GM18858 (cell line): ENCODE measurements around the gene SAMD4A.
A peak's percentile ranks its signal among the peaks of the same experiment; 100 is the strongest.

Source experiments
- ATAC-seq: cut with Tn5 transposase; IDR thresholded peaks from one replicate; pipeline ENCODE4 v1.9.1; 2021; ENCODE audit not compliant: unreplicated experiment

SAMD4A gene, protein sequence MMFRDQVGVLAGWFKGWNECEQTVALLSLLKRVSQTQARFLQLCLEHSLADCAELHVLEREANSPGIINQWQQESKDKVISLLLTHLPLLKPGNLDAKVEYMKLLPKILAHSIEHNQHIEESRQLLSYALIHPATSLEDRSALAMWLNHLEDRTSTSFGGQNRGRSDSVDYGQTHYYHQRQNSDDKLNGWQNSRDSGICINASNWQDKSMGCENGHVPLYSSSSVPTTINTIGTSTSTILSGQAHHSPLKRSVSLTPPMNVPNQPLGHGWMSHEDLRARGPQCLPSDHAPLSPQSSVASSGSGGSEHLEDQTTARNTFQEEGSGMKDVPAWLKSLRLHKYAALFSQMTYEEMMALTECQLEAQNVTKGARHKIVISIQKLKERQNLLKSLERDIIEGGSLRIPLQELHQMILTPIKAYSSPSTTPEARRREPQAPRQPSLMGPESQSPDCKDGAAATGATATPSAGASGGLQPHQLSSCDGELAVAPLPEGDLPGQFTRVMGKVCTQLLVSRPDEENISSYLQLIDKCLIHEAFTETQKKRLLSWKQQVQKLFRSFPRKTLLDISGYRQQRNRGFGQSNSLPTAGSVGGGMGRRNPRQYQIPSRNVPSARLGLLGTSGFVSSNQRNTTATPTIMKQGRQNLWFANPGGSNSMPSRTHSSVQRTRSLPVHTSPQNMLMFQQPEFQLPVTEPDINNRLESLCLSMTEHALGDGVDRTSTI

DNA sequence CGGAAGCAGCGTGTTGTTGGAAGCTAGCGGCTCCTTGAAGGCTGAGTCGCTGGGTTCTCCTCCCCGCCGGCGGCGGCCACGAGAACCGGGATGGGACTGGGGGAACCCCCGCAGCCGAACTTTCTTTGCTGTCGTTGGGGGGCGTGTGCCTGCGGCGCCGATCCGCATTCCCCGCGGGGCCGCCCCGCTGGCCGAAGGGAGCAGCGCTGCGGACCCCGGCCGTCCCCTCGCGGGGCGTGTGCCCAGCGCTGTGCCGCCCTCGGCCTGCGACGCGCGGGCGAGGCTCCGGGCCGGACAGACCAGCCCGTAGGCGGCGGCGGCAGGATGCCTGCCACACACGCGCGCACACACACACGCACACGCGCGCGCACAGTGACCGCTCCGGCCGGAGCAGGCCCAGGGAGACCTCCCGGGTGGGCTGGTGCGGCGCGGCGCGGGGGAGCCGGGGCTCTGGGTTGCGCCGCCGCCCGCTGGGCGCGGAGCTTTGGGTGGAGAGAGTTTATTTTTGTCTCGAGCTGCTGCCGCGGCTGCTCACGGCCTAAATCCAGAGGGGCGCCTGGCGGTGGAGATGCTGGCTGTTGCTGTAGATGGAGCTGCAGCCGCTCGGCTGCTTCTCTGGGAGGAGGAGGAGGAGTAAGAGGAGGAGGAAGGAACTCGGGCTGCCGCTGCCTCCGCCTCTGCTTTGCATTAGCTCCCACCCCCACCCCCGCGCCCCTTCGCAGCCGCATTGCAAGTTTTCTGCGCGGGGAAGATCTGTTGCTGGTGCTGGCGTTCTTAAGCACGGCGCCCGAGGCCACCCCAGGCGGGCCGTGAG lies at the start of gene SAMD4A:
Gene SAMD4A (plus strand): TSS at position 719 of the 814 bp plus-strand sequence. CDS start 789 bp downstream, outside the sequence.
- ATAC-seq: peak; percentile 30

DNA sequence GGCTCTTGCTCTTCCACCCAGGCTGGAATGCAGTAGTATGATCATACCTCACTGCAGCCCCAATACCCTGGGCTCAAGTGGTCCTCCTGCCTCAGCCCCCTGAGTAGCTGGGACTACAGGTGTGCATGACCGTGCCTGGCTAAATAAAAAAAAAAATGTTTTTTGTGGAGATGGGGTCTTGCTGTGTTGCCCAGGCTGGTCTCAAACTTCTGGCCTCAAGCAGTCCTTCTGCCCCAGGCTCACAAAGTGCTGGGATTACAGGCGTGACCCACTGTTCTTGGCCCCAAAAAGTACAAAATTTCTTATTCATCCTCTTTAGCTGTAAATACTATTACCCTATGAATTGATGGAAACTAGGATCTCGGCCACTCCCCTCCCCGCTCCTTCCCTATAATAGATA lies 42.5 kb upstream of the SAMD4A start:
- ATAC-seq: no peak

DNA sequence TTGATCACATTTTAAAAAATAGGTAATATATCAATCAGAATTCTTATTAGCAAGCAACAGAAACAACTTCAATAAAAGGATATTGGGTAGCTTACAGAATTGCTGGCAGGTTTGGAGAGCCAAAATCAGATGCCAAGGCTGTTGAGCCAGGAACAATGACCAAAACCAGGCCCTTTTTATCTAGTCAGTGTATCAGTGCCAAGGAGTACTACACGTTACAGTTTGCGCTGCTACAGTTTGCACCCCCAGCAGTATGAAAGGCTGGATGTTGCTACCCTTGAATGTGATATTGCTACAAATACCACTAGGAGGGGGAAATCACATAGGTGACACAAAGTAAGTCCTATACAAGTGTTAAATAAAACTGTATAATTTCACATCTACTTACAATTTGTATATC lies 38.0 kb upstream of the SAMD4A start:
- no peak for ATAC-seq

DNA sequence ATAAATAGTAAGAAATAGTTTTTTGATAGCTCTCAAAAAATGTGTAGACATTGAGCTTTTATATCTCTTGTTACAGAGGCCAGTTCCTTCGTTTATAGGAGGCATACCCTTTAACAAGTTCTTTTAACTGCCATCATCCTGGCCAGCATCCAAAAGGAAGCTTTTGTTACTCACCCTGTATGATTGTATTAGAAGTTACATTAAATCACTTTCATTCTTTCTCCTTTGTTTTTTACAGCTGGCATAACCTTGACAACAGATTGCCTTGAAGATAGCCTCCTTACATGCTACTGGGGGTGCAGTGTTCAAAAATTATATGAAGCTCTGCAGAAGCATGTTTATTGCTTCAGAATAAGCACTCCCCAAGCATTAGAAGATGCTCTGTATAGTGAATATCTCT lies 37.1 kb upstream of the SAMD4A start:
- ATAC-seq: no peak

DNA sequence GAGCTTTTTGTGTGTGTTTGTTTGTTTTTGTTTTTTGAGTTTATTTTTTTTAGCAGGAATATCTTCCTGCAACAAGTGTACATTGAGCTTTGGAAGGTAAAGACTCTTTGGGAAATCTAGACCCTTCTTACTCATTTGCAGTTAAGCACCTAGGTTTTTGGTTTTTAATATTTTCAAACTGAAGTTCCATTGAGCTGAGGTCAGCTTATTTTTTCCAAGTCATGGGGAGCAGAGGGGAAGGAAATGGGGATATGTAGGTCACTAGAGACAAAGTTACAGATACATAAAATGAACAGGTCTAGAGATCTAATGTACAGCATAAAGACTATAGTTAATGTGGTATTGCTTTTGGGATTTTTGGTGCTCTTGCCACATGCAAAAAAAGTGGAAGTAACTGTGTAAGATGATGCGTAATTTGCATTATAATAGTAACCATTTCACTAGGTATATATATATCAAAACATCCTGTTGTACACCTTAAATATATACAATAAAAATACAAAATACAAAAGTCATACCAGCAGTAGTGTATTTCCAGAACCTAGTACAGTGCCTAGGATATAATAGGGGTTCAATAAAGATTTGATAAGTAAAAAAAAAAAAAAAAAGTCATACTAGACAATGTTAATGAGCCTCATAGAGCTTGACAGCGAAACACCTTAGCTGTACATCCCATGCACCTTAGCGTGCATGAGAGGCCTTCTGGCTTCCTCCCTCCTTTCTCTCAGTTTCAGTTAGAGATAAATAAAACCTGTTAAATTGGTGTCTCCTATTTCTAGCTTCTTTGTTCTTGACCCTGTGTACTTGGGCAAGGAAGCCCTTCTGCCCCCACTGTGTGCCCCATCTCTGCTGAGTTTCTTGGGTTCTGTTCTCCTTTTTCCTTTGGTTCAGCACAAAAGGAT lies 34.6 kb upstream of the SAMD4A start:
- peak; percentile 94 for ATAC-seq

DNA sequence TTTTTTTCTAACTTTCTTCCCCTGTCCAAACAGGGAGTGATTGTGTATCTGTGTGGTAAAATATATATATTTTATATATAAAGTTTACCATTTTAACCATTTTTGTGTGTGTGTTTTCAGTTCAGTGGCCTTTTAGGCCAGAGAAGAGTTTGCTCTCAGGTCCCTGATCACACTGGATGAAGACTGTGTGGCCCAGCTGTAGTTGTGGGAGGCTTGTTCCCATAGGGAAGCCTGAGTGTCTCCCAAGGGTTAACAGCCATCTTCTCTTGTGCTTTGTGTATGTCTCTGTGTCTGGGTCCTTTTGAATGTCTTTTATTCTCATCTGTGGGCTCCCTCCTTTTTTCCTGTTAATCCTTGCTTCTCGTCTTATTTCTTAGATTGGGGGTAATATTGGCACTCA lies 33.8 kb upstream of the SAMD4A start:
- no peak for ATAC-seq

DNA sequence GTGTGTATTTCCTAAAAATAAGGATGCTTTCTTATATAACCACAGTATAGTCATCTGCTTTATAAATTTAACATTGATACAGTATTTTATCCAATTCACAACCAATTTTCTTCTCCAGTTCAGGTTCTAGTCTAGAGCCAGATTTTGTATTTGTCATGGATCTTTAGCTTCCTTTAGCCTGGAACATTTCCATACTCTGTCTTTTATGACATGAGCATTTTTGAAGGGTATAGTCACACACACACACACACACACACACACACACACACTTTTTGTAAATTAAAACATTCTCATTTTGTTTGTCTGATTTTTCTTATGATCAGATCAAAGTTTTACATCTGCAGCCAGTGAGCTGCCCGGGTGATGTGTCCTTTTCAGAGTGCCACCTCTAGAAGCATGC lies 31.8 kb upstream of the SAMD4A start:
- no peak for ATAC-seq

DNA sequence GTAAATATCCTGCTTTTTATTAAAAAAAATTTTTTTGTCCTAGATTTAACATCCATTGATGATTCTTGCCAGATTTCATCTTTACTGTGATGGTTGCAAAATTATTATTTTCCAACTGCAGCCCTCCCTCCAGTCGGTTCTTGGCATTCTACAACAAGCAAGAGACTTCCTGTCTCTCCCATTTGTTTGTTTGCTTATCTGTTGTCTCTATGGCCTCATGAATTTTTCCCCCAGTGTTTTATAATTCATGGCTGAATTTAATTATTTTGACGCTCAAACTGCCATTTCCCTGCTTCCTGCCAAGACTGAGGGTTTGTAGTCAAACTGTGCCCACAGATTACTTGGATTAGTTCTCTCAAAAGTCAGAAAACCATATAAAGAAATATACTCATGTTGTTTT lies 31.3 kb upstream of the SAMD4A start:
- ATAC-seq: no peak

DNA sequence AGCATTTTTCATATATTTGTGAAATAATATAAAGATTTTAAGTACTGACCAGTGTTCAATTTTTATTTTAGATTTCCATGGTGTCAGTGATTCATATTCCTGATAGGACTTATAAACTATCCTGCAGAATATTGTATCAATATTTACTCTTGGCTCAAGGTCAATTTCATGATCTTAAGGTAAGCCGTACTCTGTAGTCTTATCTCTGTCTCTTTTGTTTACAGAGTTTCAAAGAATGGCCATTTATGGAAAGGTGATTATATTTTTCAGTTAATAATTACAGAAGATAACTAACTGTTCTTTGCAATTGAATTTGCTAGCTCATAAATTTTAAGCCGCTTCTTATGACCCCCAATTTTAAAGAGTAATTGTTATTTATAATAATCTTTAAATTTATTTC lies 29.3 kb upstream of the SAMD4A start:
- ATAC-seq: no peak

DNA sequence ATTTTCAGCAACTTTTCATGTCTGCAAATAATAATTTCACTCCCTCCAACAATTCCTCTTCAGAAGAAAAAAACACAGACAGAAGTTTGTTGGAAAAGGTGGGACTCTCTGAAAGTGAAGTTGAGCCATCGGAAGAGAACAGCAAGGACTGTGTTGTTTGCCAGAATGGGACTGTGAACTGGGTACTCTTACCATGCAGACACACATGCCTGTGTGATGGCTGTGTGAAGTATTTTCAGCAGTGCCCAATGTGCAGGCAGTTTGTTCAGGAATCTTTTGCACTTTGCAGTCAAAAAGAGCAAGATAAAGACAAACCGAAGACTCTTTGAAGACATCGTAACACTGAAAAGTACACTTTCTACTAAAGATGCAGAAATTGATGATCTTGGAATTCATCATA lies 28.9 kb upstream of the SAMD4A start:
- no peak for ATAC-seq

DNA sequence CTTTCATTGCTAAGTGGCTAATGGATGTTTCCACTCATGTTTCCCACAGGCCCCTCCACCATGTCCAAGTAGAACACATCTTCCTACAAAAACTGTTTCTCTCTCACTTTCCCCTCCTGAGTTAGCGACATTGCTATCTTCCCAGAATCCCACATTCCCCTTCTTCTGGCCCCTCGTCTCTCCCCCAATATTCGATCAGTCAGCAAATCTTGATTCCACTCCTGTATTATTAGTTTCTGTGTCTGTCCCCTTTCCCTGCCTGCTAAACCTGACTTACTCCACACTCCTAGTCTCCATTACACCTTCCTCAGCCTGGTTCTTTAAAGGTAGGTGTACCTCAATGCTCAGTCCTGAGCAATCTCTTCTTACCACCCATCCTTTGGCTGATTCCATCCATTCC lies 19.3 kb upstream of the SAMD4A start:
- no peak for ATAC-seq

DNA sequence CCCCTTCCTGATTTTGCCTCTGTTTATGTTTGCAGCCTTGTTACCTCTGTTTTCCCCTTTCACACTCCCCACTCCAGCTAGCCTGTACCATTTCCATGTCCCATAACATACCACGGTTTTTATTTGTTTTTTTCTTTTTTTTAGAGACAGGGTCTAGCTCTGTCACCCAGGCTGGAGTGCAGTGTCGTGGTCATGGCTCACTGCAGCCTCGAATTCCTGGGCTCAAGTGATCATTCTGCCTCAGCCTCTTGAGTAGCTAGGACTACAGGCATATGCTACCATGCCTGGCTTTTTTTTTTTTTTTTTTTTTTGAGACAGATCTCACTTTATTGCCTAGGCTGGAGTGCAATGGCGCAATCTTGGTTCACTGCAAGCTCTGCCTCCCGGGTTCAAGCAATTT lies 18.4 kb upstream of the SAMD4A start:
- ATAC-seq: no peak

DNA sequence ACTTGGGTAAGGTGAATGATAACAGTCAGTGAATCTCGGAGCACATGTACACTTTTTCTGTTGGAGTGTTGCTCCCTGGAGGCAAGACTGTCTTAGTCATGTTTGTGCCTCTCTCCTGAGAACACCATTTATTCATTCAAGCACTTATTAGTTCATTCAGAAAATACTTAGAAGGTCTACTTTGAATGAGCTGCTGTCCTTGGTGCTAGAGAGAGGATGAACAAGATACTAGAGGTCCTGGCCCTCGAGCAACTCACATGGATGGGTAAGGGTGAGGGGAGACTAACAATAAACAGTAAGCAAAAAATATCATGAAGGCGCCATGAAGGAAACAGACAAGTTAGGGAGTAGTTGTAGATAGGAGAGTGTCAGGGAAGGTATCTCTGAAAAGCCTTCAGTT lies 17.1 kb upstream of the SAMD4A start:
- no peak for ATAC-seq

DNA sequence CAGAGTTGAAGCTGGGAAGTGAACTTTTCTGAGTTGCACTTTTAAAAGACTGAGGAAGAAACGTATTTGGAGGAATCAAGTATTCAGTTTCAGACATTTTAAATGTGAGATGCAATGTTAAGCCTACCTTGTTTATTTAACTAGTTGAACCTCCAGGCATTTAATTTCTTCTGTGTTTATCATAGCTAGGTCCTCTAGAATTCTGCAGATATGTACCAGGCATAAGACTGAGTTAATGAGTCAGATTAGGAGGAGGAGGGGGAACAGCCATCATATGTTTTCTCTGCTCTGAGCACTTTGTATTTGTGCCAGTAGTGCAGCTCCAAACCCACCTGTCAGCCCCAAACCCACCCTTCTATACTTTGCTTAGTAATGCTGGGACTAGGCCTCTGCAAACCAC lies 16.4 kb upstream of the SAMD4A start:
- ATAC-seq: no peak

DNA sequence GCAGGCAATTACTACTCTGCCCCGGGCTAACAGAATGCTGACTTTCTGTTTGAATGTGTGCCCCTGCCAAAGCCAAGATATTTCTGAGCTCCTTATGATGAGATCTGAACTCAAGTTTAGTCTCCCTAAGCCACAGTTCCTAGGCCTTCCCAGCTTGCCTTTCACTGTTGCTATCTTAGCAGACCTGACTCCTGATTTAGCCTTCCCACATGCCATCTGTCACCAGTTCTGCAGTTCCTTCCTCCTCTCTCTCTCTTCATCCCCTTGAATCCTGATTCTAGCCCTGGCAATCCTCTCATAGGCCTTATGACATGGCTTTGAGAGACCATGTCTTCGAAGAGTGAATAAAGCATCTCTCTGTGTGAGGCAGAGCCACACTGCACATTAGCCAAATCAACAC lies 12.5 kb upstream of the SAMD4A start:
- ATAC-seq: no peak

DNA sequence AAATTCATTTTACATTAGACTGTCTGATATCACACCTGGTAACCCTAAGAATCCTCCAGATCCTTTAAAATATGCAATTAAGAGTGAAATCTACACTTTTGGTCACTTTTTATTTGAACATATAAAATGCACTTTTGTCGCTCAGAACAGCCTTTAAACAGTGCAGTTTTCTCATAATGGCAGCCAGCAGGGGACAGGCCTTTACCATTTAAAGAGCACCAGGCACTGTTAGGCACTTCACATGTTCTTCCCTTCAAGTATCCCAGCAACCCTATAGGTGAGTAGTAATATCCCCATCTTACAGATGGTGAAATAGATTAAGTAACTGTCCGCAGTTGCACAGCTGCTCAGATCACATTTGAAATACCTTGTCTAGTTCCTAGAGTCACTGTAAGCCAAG lies 11.3 kb upstream of the SAMD4A start:
- no peak for ATAC-seq

DNA sequence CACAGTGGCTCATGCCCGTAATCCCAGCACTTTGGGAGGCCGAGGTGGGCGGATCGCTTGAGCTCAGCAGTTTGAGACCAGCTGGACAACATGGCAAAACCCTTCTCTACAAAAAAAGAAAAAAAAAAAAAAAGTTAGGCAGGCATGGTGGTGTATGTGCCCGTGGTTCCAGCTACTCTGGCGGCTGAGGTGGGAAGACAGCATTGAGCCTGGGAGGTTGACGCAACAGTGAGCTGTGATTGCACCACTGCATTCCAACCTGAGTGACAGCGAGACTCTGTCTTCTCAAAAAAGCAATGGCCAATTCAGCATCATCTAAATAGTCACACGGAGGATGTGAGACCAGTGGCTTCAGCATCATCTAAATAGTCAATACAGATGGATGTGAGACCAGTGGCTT lies 10.4 kb upstream of the SAMD4A start:
- no peak for ATAC-seq

DNA sequence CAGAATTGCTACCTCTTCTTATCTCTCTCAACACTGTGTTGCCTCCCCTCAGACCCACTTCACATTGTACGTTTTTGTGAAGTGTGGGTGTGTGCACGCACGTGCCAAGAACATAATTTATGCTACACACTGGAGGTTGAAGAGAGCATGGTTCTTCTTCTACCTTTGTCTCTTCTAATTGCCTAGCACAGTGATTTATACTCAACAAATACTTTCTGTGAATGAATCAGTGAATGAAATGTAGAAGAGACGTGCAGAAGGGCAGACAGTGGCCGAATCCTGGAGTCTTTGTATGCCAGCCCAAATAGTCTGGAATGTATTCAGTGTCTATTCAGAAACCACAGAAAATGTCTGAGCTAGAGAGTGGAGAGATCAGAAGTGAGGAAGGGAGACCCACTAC lies 4.6 kb upstream of the SAMD4A start:
- no peak for ATAC-seq

DNA sequence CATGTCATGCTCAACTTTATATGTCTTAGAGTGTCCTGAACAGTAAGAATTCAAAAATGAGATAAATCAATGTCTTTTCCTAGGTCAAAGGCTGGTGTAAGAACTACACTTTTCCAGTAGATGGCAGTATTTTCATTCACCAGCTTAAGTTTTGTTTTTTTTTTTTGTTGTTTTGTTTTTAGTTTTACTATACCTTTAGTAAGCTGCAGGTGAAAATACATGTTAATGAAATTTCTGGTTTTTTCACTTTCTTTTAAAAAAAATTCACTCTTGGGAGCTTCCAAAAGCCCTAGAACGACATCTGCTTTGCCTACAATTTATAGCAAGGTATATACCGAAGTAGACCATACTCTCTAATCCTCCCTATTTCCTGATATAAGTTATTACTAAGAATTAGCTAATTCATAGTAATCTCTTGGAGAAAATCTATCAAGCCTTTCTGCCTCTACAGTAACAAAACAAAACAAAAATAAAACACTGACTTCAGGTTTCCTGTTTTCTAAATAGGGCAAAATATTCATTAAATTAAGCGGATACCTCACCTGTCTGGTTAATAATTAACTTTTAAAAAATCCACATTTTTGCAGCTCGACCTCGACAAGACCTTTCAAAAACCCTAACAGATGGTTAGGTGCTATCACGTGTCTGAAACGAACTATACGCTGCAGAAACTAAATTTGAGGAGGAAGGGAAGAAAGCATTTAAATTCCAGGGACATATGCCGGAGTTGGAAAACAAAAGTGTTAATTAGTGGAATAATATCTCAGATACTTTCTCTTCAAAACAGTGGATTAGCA lies 2.7 kb upstream of the SAMD4A start:
- ATAC-seq: no peak
